BJ (cell line): Measurements from ENCODE around the gene DNAH2. TPM values are rescaled to one million over a fixed set of nuclear protein-coding genes. Genes with fewer than 3 reads are reported as not detected.

Source experiments
- CTCF ChIA-PET: fragments of 350-600 bp; formaldehyde crosslinking; extraction: SDS; loops from one replicate; lab custom pipeline; 2021; ENCODE audit warnings: antibody characterized with exemption, inconsistent platforms; lab: Yijun Ruan, JAX
- POLR2A ChIA-PET: fragments of 300-600 bp; sonication (Branson Sonifier 250); formaldehyde crosslinking; extraction: SDS; loops from one replicate; lab custom pipeline; 2021; ENCODE audit warnings: antibody characterized with exemption; lab: Charles Lee
- DNase-seq: peaks from one replicate; pipeline ENCODE4 v3.0.0-alpha.2; 2011; ENCODE audit warnings: low read depth
- H3K27me3 ChIP-seq: 2 replicates; pipeline ENCODE4 v1.6.0; 2011; ENCODE audit warnings: low read length; ENCODE audit not compliant: control insufficient read depth, insufficient read depth
- H3K36me3 ChIP-seq: 2 replicates; pipeline ENCODE4 v1.5.1; 2011; ENCODE audit warnings: low read length; ENCODE audit not compliant: control insufficient read depth, insufficient read depth
- H3K4me3 ChIP-seq: 2 replicates; pipeline ENCODE4 v1.5.1; 2011; ENCODE audit warnings: low read depth, mild to moderate bottlenecking, control low read depth, low read length
- CTCF ChIP-seq: IDR thresholded peaks from 2 replicates; pipeline ENCODE4 v1.5.1; 2011; ENCODE audit warnings: low read depth, mild to moderate bottlenecking, control low read depth, inconsistent platforms, low read length, moderate library complexity; ENCODE audit not compliant: insufficient read depth
- polyA plus RNA-seq: library from polyadenylated mRNA; depleted of rRNA; stranded (reverse); fragments of >200 nt; gene quantifications from 2 replicates; pipeline ENCODE4 v1.2.3, GENCODE V29; 2011; rRNA removed

Gene DNAH2
- polyA plus RNA-seq, 1 experiment: 0.10 TPM

GRCh38 chr17:7881276-7882054, 163.9 kb downstream of the DNAH2 start:
- ChIA-PET CTCF (no interaction called here), POLR2A (no interaction called here)
- H3K36me3 ChIP-seq: peaks cover 7% of the 10 kb centered on the region
- no peak for DNase-seq
- no peaks in the 10 kb centered on the region for H3K27me3 ChIP-seq
- no peak overlapping the region for H3K4me3 ChIP-seq
- no peak for TF ChIP-seq CTCF

- CTCF ChIA-PET: no interaction called here
- H3K36me3 ChIP-seq: peaks cover 7% of the 10 kb centered on the region
- 0 out of 2 replicates have a peak overlapping the region, but pooled peaks have one; percentile 13 for H3K4me3 ChIP-seq
- POLR2A ChIA-PET: no interaction called here
- no peak for TF ChIP-seq CTCF
- no peaks in the 10 kb centered on the region for H3K27me3 ChIP-seq
- DNase-seq: no peak
Observed at GRCh38 chr17:7882068-7882467, 164.5 kb downstream of the DNAH2 start.

- TF ChIP-seq CTCF: no peak
- Histone ChIP-seq H3K36me3 (peaks cover 7% of the 10 kb centered on the region), H3K27me3 (no peaks in the 10 kb centered on the region), H3K4me3 (no peak overlapping the region)
- ChIA-PET POLR2A (interaction anchor here (1.4 kb wide), 1 partner anchor 34 kb away, joined by 3 read pairs; no protein-coding TSS in a partner anchor), CTCF (interaction anchor here (0.5 to 1.1 kb wide), 2 partner anchors 55 to 107 kb away, joined by 4 read pairs; no protein-coding TSS in a partner anchor)
- no peak for DNase-seq
Observed at GRCh38 chr17:7882629-7883028, 165.1 kb downstream of the DNAH2 start.

Other genes starting within 250 kb of the DNAH2 start
- gene ZBTB4, start 238.1 kb upstream of the DNAH2 start, polyA plus RNA-seq: 23.6 and 25.9 TPM in 2 replicates
- gene SLC35G6, start 236.3 kb upstream of the DNAH2 start, polyA plus RNA-seq: not detected in 2 replicates
- gene POLR2A, start 233.4 kb upstream of the DNAH2 start, polyA plus RNA-seq: 21.5 and 27.7 TPM in 2 replicates
- gene TNFSF12, start 168.7 kb upstream of the DNAH2 start, polyA plus RNA-seq: 29.2 and 49.5 TPM in 2 replicates
- gene TNFSF13, start 159.0 kb upstream of the DNAH2 start, polyA plus RNA-seq: 2.0 and 2.4 TPM in 2 replicates
- 69.8 and 72.2 TPM in 2 replicates for gene SENP3, start 155.8 kb upstream of the DNAH2 start, polyA plus RNA-seq
- gene CD68, start 138.1 kb upstream of the DNAH2 start, polyA plus RNA-seq: 58.2 and 93.2 TPM in 2 replicates
- gene MPDU1, start 133.9 kb upstream of the DNAH2 start, polyA plus RNA-seq: 142 and 174 TPM in 2 replicates
- gene SOX15, start 127.7 kb upstream of the DNAH2 start, polyA plus RNA-seq: 0.34 and 0.49 TPM in 2 replicates
- 33.6 and 46.2 TPM in 2 replicates for gene FXR2, start 102.8 kb upstream of the DNAH2 start, polyA plus RNA-seq
- 33.9 and 37.4 TPM in 2 replicates for gene SAT2, start 89.9 kb upstream of the DNAH2 start, polyA plus RNA-seq
- gene SHBG, start 87.6 kb upstream of the DNAH2 start, polyA plus RNA-seq: 0.85 and 1.2 TPM in 2 replicates
- gene ATP1B2, start 66.8 kb upstream of the DNAH2 start, polyA plus RNA-seq: not detected in 2 replicates
- gene TP53, start 30.3 kb upstream of the DNAH2 start, polyA plus RNA-seq: 27.6 and 48.4 TPM in 2 replicates
- 5.8 and 7.9 TPM in 2 replicates for gene WRAP53, start 29.3 kb upstream of the DNAH2 start, polyA plus RNA-seq
- gene EFNB3, start 12.5 kb upstream of the DNAH2 start, polyA plus RNA-seq: 4.9 and 5.3 TPM in 2 replicates
- 0.91 and 1.2 TPM in 2 replicates for gene KDM6B, start 116.5 kb downstream of the DNAH2 start, polyA plus RNA-seq
- gene TMEM88, start 137.3 kb downstream of the DNAH2 start, polyA plus RNA-seq: 0.25 and 0.29 TPM in 2 replicates
- 74.9 and 82.7 TPM in 2 replicates for gene NAA38, start 139.8 kb downstream of the DNAH2 start, polyA plus RNA-seq
- 6.7 and 7.9 TPM in 2 replicates for gene CYB5D1, start 140.3 kb downstream of the DNAH2 start, polyA plus RNA-seq
- gene CHD3, start 171.0 kb downstream of the DNAH2 start, polyA plus RNA-seq: 43.5 and 49.1 TPM in 2 replicates
- gene RNF227, start 198.5 kb downstream of the DNAH2 start, polyA plus RNA-seq: 2.2 and 2.9 TPM in 2 replicates
- 1.9 TPM in 2 replicates for gene KCNAB3, start 212.1 kb downstream of the DNAH2 start, polyA plus RNA-seq
- gene TRAPPC1, start 214.2 kb downstream of the DNAH2 start, polyA plus RNA-seq: 204 and 264 TPM in 2 replicates
- 19.4 and 26.8 TPM in 2 replicates for gene CNTROB, start 214.5 kb downstream of the DNAH2 start, polyA plus RNA-seq